Keratinocyte (primary cell): ENCODE results near the gene ASCC3.

Experiments used
- EZH2 ChIP-seq: IDR thresholded peaks from one replicate; pipeline ENCODE4 v1.6.1; 2012; ENCODE audit warnings: inconsistent platforms, mild to moderate bottlenecking, low read length, moderate library complexity
- TF ChIP-seq, protein P1 (sequence below), 3 experiments: IDR thresholded peaks in 1 of 3; conservative IDR thresholded peaks in 1 of 3; optimal IDR thresholded peaks in 1 of 3; 2 replicates in 2 of 3; 3 replicates in 1 of 3; pipeline versions ENCODE3 to v1.5.1; 2011; ENCODE audit warnings: low read length in 3 of 3, mild to moderate bottlenecking in 3 of 3, moderate library complexity in 2 of 3, control low read depth in 1 of 3, inconsistent platforms in 1 of 3; ENCODE audit not compliant: insufficient read depth in 2 of 3; ENCODE audit errors: extremely low read depth in 1 of 3

DNA sequence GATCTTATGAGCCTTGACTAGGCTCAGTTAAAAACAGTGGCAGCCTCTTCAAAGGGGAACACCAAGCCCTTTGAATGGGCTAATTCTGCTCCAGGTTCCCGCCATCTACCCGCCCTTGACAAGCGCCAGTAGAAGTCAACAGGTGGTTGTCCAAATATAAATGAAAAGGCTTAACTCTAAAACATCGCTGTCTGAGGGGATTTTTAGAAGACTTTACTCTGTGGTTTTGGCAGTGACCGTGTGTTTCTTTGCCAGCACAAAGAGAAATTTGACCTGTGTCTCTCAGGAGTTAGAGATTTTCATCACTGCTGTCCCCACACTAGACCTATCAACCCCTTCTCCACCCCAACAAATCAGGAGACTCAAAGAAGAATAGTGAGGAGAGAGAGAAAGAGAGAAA lies 396.7 kb downstream of the ASCC3 start:
- TF ChIP-seq, protein P1, sequence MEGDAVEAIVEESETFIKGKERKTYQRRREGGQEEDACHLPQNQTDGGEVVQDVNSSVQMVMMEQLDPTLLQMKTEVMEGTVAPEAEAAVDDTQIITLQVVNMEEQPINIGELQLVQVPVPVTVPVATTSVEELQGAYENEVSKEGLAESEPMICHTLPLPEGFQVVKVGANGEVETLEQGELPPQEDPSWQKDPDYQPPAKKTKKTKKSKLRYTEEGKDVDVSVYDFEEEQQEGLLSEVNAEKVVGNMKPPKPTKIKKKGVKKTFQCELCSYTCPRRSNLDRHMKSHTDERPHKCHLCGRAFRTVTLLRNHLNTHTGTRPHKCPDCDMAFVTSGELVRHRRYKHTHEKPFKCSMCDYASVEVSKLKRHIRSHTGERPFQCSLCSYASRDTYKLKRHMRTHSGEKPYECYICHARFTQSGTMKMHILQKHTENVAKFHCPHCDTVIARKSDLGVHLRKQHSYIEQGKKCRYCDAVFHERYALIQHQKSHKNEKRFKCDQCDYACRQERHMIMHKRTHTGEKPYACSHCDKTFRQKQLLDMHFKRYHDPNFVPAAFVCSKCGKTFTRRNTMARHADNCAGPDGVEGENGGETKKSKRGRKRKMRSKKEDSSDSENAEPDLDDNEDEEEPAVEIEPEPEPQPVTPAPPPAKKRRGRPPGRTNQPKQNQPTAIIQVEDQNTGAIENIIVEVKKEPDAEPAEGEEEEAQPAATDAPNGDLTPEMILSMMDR (optimal IDR thresholded peaks at IDR 0.05 in 1 of 3, IDR thresholded peaks at IDR 0.05 in 1 of 3, conservative IDR thresholded peaks at IDR 0.05 in 1 of 3; ENCODE audit: extremely low read depth in 1 of 3, insufficient read depth in 2 of 3, low read length in 3 of 3): no peak
- no peak for TF ChIP-seq EZH2
